HG03520 (cell line): ENCODE measurements around the gene MRPL21.

Source experiments
- ATAC-seq: cut with Tn5 transposase; IDR thresholded peaks from one replicate; pipeline ENCODE4 v1.9.1; 2021; ENCODE audit warnings: mild to moderate bottlenecking, moderate library complexity; ENCODE audit not compliant: unreplicated experiment

Gene MRPL21

GRCh38 chr11:68935516-68936357 lies 32.1 kb upstream of the MRPL21 start:
- no peak for ATAC-seq

- no peak for ATAC-seq
These were observed 31.4 kb upstream of the MRPL21 start for GRCh38 chr11:68935066-68935465.

GRCh38 chr11:68934666-68935065 lies 31.0 kb upstream of the MRPL21 start:
- ATAC-seq: no peak

GRCh38 chr11:68934321-68934645 lies 30.7 kb upstream of the MRPL21 start:
- ATAC-seq: no peak

- no peak for ATAC-seq
These were observed 30.1 kb upstream of the MRPL21 start for GRCh38 chr11:68933605-68934320.

GRCh38 chr11:68932933-68933577 lies 29.4 kb upstream of the MRPL21 start:
- no peak for ATAC-seq

GRCh38 chr11:68932358-68932757 lies 28.7 kb upstream of the MRPL21 start:
- ATAC-seq: no peak

GRCh38 chr11:68931911-68932310 lies 28.3 kb upstream of the MRPL21 start:
- ATAC-seq: no peak

GRCh38 chr11:68930991-68931855 lies 27.6 kb upstream of the MRPL21 start:
- ATAC-seq: no peak

GRCh38 chr11:68929706-68930570 lies 26.3 kb upstream of the MRPL21 start:
- ATAC-seq: no peak

- ATAC-seq: no peak
These were observed 25.5 kb upstream of the MRPL21 start for GRCh38 chr11:68929135-68929534.

- ATAC-seq: no peak
These were observed 24.7 kb upstream of the MRPL21 start for GRCh38 chr11:68928136-68928880.

GRCh38 chr11:68927280-68928135 lies 23.9 kb upstream of the MRPL21 start:
- no peak for ATAC-seq

- ATAC-seq: no peak
These were observed 22.0 kb upstream of the MRPL21 start for GRCh38 chr11:68925611-68926010.

GRCh38 chr11:68924073-68924925 lies 20.7 kb upstream of the MRPL21 start:
- ATAC-seq: no peak

- ATAC-seq: no peak
These were observed 20.0 kb upstream of the MRPL21 start for GRCh38 chr11:68923614-68924013.

GRCh38 chr11:68916439-68916838 lies 12.8 kb upstream of the MRPL21 start:
- ATAC-seq: no peak
